Neural progenitor cell (in vitro differentiated cells): Measurements from ENCODE around the gene COLEC11. TPM values are rescaled to one million over a fixed set of nuclear protein-coding genes. Genes with fewer than 3 reads are reported as not detected.

Source experiments
- DNase-seq: peaks from one replicate; pipeline ENCODE4 v3.0.0-alpha.2; 2016; ENCODE audit warnings: low spot score
- H2AFZ ChIP-seq: fragments of 200-600 bp; sonication (generic); replicated peaks from 2 replicates; pipeline ENCODE4 v1.6.1; 2016; ENCODE audit warnings: antibody characterized with exemption
- H3F3A ChIP-seq: fragments of 200-600 bp; sonication (generic); 2 replicates; pipeline ENCODE4 v1.6.1; 2016; ENCODE audit warnings: antibody characterized with exemption, low read depth
- H3K27ac ChIP-seq: fragments of 200-600 bp; sonication (generic); 2 replicates; pipeline ENCODE4 v1.5.1; 2016; ENCODE audit warnings: mild to moderate bottlenecking
- H3K27me3 ChIP-seq: fragments of 200-600 bp; sonication (generic); 2 replicates; pipeline ENCODE4 v1.6.1; 2016; ENCODE audit warnings: mild to moderate bottlenecking, moderate library complexity
- H3K36me3 ChIP-seq: fragments of 200-600 bp; sonication (generic); 2 replicates; pipeline ENCODE4 v1.5.1; 2016
- H3K4me1 ChIP-seq: fragments of 200-600 bp; sonication (generic); 2 replicates; pipeline ENCODE4 v1.6.1; 2016; ENCODE audit warnings: mixed run types
- H3K4me2 ChIP-seq: fragments of 200-600 bp; sonication (generic); 2 replicates; pipeline ENCODE4 v1.6.1; 2016
- H3K4me3 ChIP-seq: fragments of 200-600 bp; sonication (generic); 2 replicates; pipeline ENCODE4 v1.5.1; 2016
- H3K79me2 ChIP-seq: fragments of 200-600 bp; sonication (generic); 2 replicates; pipeline ENCODE4 v1.6.1; 2016; ENCODE audit warnings: low read depth
- H3K9ac ChIP-seq: fragments of 200-600 bp; sonication (generic); 2 replicates; pipeline ENCODE4 v1.6.1; 2016
- H3K9me3 ChIP-seq: fragments of 200-600 bp; sonication (generic); 2 replicates; pipeline ENCODE4 v1.5.1; 2016; ENCODE audit warnings: low read depth
- H4K20me1 ChIP-seq: fragments of 200-600 bp; sonication (generic); 2 replicates; pipeline ENCODE4 v1.6.1; 2016; ENCODE audit warnings: low read depth
- H3K27ac Mint-ChIP-seq: 3 replicates; pipeline ENCODE4 v1.8.0; 2021; ENCODE audit warnings: mixed read lengths
- H3K27me3 Mint-ChIP-seq: 2 replicates; pipeline ENCODE4 v1.8.0; 2022; ENCODE audit warnings: low read depth, mild to moderate bottlenecking, inconsistent platforms, moderate library complexity, mixed read lengths; ENCODE audit not compliant: insufficient read depth
- H3K36me3 Mint-ChIP-seq: 3 replicates; pipeline ENCODE4 v1.8.0; 2021; ENCODE audit warnings: mixed read lengths
- H3K4me1 Mint-ChIP-seq: 3 replicates; pipeline ENCODE4 v1.8.0; 2021; ENCODE audit warnings: mixed read lengths
- H3K4me3 Mint-ChIP-seq: 3 replicates; pipeline ENCODE4 v1.8.0; 2021; ENCODE audit warnings: mild to moderate bottlenecking, moderate library complexity, mixed read lengths
- H3K9me3 Mint-ChIP-seq: 3 replicates; pipeline ENCODE4 v1.8.0; 2020; ENCODE audit warnings: mixed read lengths
- EZH2 ChIP-seq: fragments of 200-600 bp; sonication (generic); IDR thresholded peaks from 2 replicates; pipeline ENCODE4 v1.6.1; 2017; ENCODE audit warnings: antibody characterized with exemption, mild to moderate bottlenecking, moderate library complexity
- EZH2phosphoT487 ChIP-seq: fragments of 200-600 bp; sonication (generic); IDR thresholded peaks from 2 replicates; pipeline ENCODE4 v1.6.1; 2017; ENCODE audit warnings: antibody characterized with exemption
- total RNA-seq: library from RNA; depleted of rRNA; stranded (reverse); fragments of >200 nt; gene quantifications from 2 replicates; pipeline ENCODE4 v1.2.3, GENCODE V29; 2015; ENCODE audit warnings: low replicate concordance
- TF ChIP-seq, protein P1 (sequence below): fragments of 200-600 bp; sonication (generic); IDR thresholded peaks from 2 replicates; pipeline ENCODE4 v1.5.1; 2017; ENCODE audit warnings: antibody characterized with exemption, mild to moderate bottlenecking

Gene COLEC11
- total RNA-seq, 1 donor from 2014 or later = not detected

DNA sequence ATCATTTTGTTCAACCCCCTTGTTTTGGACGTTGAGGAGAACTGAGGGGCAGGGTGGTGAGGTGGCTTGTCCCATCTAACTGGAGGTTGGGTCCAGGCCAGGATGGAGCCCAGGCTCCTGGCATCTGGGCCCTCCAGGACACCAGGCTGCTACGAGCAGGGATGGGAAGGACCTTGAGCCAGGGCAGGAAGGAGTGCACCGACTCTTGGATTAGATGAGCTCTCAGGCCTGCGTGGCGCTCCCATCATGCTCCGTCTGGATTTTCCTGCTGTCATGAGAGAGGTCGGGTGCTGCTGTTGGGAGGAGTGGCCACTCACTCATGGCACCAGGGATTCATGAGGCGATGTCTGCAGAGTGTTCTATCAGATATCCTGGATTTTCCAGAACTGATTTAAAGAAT is 44.7 kb downstream of the COLEC11 start:
- DNase-seq = no peak

DNA sequence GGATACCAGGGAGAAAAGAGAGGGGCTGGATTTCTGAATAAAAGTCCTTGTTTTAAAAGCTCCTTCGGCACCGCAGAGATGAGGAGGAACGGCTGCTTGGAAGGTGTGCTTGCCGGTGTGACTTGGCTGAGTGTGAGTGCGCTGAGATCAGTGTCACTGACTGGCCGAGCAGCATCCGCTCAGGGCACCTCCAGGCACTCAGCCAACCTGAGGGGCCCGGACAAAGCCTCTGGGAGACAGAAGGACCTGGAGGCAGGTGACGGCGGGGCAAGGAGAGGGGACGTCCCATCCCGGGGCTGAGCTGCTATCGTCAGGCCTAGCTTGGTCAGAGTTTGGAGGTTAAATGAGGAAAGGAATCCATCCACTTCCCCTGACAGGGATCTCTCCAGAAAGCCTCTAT is 46.3 kb downstream of the COLEC11 start:
- Mint-ChIP-seq H3K9me3 (no peaks in the 10 kb centered on the region), H3K36me3 (no peaks in the 10 kb centered on the region), H3K27ac (no peak overlapping the region), H3K4me3 (no peak overlapping the region), H3K4me1 (peaks cover 4% of the 10 kb centered on the region), H3K27me3 (peaks cover 2% of the 10 kb centered on the region)
- Histone ChIP-seq H3K79me2 (no peaks in the 10 kb centered on the region), H3K36me3 (no peaks in the 10 kb centered on the region), H3K4me1 (no peaks in the 10 kb centered on the region), H3K27ac (no peak overlapping the region), H3K4me2 (no peak overlapping the region), H3K4me3 (no peak overlapping the region), H3K27me3 (no peaks in the 10 kb centered on the region), H3K9ac (no peak overlapping the region), H3K9me3 (no peaks in the 10 kb centered on the region), H2AFZ (no peak overlapping the region), H3F3A (no peaks in the 10 kb centered on the region), H4K20me1 (no peaks in the 10 kb centered on the region)
- TF ChIP-seq EZH2phosphoT487 (no peak), EZH2 (no peak)
- TF ChIP-seq, protein P1, sequence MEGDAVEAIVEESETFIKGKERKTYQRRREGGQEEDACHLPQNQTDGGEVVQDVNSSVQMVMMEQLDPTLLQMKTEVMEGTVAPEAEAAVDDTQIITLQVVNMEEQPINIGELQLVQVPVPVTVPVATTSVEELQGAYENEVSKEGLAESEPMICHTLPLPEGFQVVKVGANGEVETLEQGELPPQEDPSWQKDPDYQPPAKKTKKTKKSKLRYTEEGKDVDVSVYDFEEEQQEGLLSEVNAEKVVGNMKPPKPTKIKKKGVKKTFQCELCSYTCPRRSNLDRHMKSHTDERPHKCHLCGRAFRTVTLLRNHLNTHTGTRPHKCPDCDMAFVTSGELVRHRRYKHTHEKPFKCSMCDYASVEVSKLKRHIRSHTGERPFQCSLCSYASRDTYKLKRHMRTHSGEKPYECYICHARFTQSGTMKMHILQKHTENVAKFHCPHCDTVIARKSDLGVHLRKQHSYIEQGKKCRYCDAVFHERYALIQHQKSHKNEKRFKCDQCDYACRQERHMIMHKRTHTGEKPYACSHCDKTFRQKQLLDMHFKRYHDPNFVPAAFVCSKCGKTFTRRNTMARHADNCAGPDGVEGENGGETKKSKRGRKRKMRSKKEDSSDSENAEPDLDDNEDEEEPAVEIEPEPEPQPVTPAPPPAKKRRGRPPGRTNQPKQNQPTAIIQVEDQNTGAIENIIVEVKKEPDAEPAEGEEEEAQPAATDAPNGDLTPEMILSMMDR = no peak
- no peak for DNase-seq

More for the DNA sequence above, 44.7 kb downstream of the COLEC11 start:
- Histone ChIP-seq H3K79me2 (no peaks in the 10 kb centered on the region), H3K9ac (no peak overlapping the region), H3K27ac (no peak overlapping the region), H3K27me3 (no peaks in the 10 kb centered on the region), H3K4me1 (no peaks in the 10 kb centered on the region), H3K9me3 (no peaks in the 10 kb centered on the region), H3K4me3 (no peak overlapping the region), H3K4me2 (no peak overlapping the region), H4K20me1 (no peaks in the 10 kb centered on the region), H3F3A (no peaks in the 10 kb centered on the region), H3K36me3 (no peaks in the 10 kb centered on the region), H2AFZ (no peak overlapping the region)
- peaks cover 7% of the 10 kb centered on the region for H3K4me1 Mint-ChIP-seq
- TF ChIP-seq EZH2 = no peak
- TF ChIP-seq EZH2phosphoT487 = no peak
- TF ChIP-seq, protein P1 = no peak
- no peaks in the 10 kb centered on the region for H3K9me3 Mint-ChIP-seq
- H3K36me3 Mint-ChIP-seq = no peaks in the 10 kb centered on the region
- no peak overlapping the region for H3K4me3 Mint-ChIP-seq
- peaks cover 7% of the 10 kb centered on the region for H3K27me3 Mint-ChIP-seq
- H3K27ac Mint-ChIP-seq = no peak overlapping the region

GRCh38 chr2:3641841-3642421 is 47.0 kb downstream of the COLEC11 start:
- H3K9ac ChIP-seq = no peak overlapping the region
- no peak for DNase-seq
- peaks cover 4% of the 10 kb centered on the region for H3K4me1 Mint-ChIP-seq

More at GRCh38 chr2:3641841-3642421, 47.0 kb downstream of the COLEC11 start:
- H4K20me1 ChIP-seq = no peaks in the 10 kb centered on the region
- Mint-ChIP-seq H3K4me3 (peak overlapping the region; percentile 41), H3K27me3 (peaks cover 2% of the 10 kb centered on the region), H3K9me3 (no peaks in the 10 kb centered on the region), H3K36me3 (no peaks in the 10 kb centered on the region), H3K27ac (peak overlapping the region; percentile 57)
- no peak overlapping the region for H3K4me2 ChIP-seq
- H3K27me3 ChIP-seq = no peaks in the 10 kb centered on the region
- H2AFZ ChIP-seq = no peak overlapping the region
- H3K79me2 ChIP-seq = no peaks in the 10 kb centered on the region
- TF ChIP-seq EZH2phosphoT487 = no peak
- TF ChIP-seq EZH2 = no peak
- TF ChIP-seq, protein P1 = no peak
- no peak overlapping the region for H3K4me3 ChIP-seq
- no peaks in the 10 kb centered on the region for H3F3A ChIP-seq
- H3K36me3 ChIP-seq = no peaks in the 10 kb centered on the region
- H3K27ac ChIP-seq = no peak overlapping the region
- no peaks in the 10 kb centered on the region for H3K4me1 ChIP-seq
- no peaks in the 10 kb centered on the region for H3K9me3 ChIP-seq
